Smooth muscle cell of bladder (primary cell): ENCODE data around the gene FIGNL2. TPM values are rescaled to one million over a fixed set of nuclear protein-coding genes. Genes with fewer than 3 reads are reported as not detected.

Experiments used
- total RNA-seq: library from RNA; depleted of rRNA; stranded (reverse); fragments of >200 nt; gene quantifications from 2 replicates; pipeline ENCODE4 v1.2.3, GENCODE V29; 2014

FIGNL2 gene
- total RNA-seq, result under 0.01 TPM in 1 of 2 replicates, not detected in the other

GRCh38 chr12:51848326-51848727 is at the start of gene FIGNL2:
Gene FIGNL2, minus strand, starts transcription at chr12:51848718. Its CDS starts 26,305 bp downstream, at chr12:51822413.

GRCh38 chr12:51887476-51888315 is 39.2 kb upstream of the FIGNL2 start, which contains the start of gene ANKRD33:
Gene ANKRD33, plus strand, starts transcription at chr12:51888103. Its CDS starts 84 bp downstream, at chr12:51888187.

Other genes with a start within 250 kb of the FIGNL2 start
- gene ANKRD33, start 39.4 kb upstream of the FIGNL2 start, total RNA-seq, result 0.09 TPM in 1 of 2 replicates, not detected in the other
- 19.8 and 34.7 TPM in 2 replicates for gene ACVRL1, start 58.8 kb upstream of the FIGNL2 start, total RNA-seq
- 11.8 and 15.6 TPM in 2 replicates for gene ACVR1B, start 103.0 kb upstream of the FIGNL2 start, total RNA-seq
- gene TAMALIN, start 158.2 kb upstream of the FIGNL2 start, total RNA-seq, result 6.5 and 8.3 TPM in 2 replicates
- gene NR4A1, start 202.7 kb upstream of the FIGNL2 start, total RNA-seq, result 4.1 and 4.3 TPM in 2 replicates
- 101 and 112 TPM in 2 replicates for gene ATG101, start 221.3 kb upstream of the FIGNL2 start, total RNA-seq
- gene SMIM41, start 231.0 kb upstream of the FIGNL2 start, total RNA-seq, result 1.4 and 9.8 TPM in 2 replicates